Muscle of leg (tissue), 11 donors: ENCODE results near the gene LRR1. TPM values are rescaled to one million over a fixed set of nuclear protein-coding genes. Genes with fewer than 3 reads are reported as not detected.

Source experiments
- DNase-seq: peaks from one replicate; pipeline ENCODE4 v3.0.0; 2013
- H3K27ac ChIP-seq: one replicate; pipeline ENCODE4 v1.5.1; 2013; ENCODE audit warnings: mild to moderate bottlenecking, low read length, control low read depth
- H3K27me3 ChIP-seq: one replicate; pipeline ENCODE4 v1.6.1; 2013; ENCODE audit warnings: low read length; ENCODE audit not compliant: control insufficient read depth, insufficient read depth
- H3K36me3 ChIP-seq: one replicate; pipeline ENCODE4 v1.6.1; 2013; ENCODE audit warnings: low read length; ENCODE audit not compliant: control insufficient read depth, insufficient read depth
- H3K4me1 ChIP-seq: one replicate; pipeline ENCODE4 v1.6.1; 2013; ENCODE audit warnings: low read length; ENCODE audit not compliant: control insufficient read depth, insufficient read depth
- H3K4me3 ChIP-seq: one replicate; pipeline ENCODE4 v1.5.1; 2013; ENCODE audit warnings: low read length, control low read depth
- H3K9me3 ChIP-seq: replicated peaks from 2 replicates; pipeline ENCODE4 v1.6.1; 2013; ENCODE audit warnings: low read depth, low read length; ENCODE audit not compliant: control insufficient read depth
- WGBS: methylation state at CpG from one replicate; pipeline ENCODE4 v1.1.5; 2013; ENCODE audit warnings: missing lambda C conversion rate; ENCODE audit not compliant: insufficient coverage; 5-methylcytosine and 5-hydroxymethylcytosine counted together
- polyA plus RNA-seq, 8 donors: library from polyadenylated mRNA; unstranded; fragments of 120-200 nt; gene quantifications; one replicate each; pipeline versions ENCODE4 v1.2.1 to v1.2.3, GENCODE V29; 2013; ENCODE audit warnings: inconsistent platforms in 1 of 8, low replicate concordance in 1 of 8; ENCODE audit not compliant: insufficient read length in 8 of 8, insufficient read depth in 1 of 8
- total RNA-seq: library from RNA; stranded (reverse); fragments of 120-200 nt; gene quantifications from one replicate; pipeline ENCODE4 v1.2.4, GENCODE V29; 2013

Gene LRR1
- total and polyA plus RNA-seq, 9 donors: 6.5 to 14.5 (median 9.8) TPM

DNA sequence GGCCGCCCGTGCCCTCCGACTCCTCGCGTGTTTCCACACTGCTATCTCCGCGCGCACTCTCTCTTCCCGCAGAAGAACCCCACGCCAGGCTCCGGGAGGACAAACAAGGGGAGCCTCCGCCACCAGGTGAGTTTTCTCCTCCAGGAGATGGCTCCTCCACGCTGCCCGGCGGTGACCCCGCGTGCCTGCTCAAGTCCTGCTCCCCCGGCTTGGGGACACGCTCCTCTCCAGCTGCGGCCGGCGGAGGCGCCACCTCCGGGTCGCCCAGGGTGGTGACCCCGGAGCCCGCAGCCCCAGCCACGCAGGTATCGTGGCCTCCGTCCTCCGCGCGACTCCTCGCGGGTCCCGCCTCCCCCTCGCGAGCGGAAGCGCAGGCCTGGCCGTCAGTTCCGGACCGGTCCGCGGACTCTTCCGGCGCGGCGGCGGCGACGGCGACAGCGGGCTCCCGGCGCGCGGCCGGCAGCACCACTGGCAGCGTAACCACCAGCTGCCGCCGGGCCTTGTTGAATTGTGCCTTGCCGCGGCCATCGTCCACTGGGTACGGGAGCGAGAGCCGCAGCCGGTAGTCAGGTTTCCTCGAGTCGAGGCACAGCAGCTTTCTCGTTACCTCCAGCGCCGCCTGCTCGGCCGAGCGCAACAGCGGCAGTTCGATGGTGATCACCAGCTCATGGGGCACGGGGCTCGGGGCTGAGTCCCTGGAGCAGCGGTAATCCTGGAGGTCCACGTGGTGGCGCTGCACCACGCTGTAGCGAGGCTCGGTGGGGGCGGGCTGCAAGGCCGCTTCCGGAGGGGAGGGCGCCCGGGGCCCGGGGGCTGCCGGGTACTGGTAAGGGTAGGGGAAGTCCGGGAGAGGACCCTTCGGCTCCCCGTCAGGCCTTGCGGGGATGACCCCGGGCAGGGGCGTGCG lies 35.2 kb downstream of the LRR1 start:
- peak overlapping the region; percentile 98 for H3K27ac ChIP-seq
- H3K27me3 ChIP-seq: no peaks in the 10 kb centered on the region
- H3K9me3 ChIP-seq: no peaks in the 10 kb centered on the region
- under 1% methylated on average over 92 of the region's 101 CpGs for WGBS
- H3K4me3 ChIP-seq: peak overlapping the region; percentile 84
- H3K4me1 ChIP-seq: peaks cover 7% of the 10 kb centered on the region
- peaks cover 7% of the 10 kb centered on the region for H3K36me3 ChIP-seq
- DNase-seq: peak; percentile 98

DNA sequence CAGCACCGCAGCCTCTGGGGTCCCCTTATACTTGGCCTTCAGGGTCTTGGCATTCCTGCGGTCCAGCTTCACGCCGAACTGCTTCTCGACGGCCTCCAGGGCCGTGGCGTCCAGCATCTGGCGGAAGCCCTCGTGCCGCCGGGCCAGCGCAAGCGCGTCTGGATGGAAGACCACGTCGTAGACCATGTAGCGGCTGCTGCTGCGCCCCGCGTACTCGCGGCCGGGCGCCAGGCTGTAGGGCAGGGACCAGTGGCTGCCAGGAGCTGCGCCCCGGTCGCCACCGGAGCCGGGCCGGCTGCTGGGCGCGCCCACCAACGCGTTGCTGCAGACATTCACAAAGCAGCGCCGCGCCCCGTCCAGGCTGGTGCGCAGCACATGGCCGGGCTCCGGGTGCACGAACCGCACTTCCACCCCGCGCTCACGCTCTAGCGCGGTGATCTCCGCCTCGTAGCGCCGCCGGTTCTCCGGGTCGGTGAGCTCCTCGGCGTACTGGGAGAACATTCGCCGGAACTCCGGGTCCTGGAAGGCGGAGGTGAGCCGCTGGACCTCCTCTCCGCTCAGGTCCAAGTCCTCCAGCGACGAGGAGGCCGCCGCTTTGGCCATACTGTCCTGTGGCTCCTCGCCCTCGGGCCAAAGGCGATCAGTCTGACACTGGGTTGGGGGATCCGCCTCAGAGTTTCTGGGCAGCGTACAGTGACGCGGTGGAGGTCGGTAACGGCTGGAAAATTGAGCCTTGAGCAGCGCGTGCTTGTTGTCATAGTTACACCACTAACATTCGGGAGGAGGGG lies 36.0 kb downstream of the LRR1 start, which contains the start of gene DNAAF2:
Gene DNAAF2 (minus strand): TSS at position 698 of the 788 bp plus-strand sequence. CDS start 95 bp downstream, at position 603.
- DNase-seq: peak; percentile 90
- H3K36me3 ChIP-seq: peaks cover 13% of the 10 kb centered on the region
- H3K4me3 ChIP-seq: peak within 1 kb of the TSS; percentile 84
- H3K4me1 ChIP-seq: peaks cover 7% of the 10 kb centered on the region
- peak within 1 kb of the TSS; percentile 98 for H3K27ac ChIP-seq
- WGBS: under 1% methylated on average over 72 of the region's 80 CpGs
- H3K9me3 ChIP-seq: no peaks in the 10 kb centered on the region
- H3K27me3 ChIP-seq: no peaks in the 10 kb centered on the region

DNA sequence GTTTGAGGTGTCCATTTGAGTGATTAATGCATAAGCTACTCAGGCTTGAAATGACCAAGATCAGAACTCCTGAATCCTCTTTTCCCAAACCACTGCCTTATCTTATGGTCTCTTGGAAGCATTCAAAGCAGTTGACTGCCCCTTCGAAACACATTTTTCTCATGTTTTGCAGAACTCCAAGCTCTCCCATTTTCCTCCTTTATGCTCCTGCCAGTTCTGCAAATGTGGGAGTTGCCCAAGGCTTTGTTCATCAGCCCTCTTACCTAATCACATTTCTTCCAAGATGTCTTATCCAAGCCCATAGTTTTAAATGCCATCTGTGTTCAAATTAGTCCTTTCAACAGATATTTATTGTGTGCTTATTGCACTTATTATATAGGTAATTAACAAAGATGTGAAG lies 38.1 kb downstream of the LRR1 start:
- 90% methylated on average over 1 of the region's 1 CpG for WGBS
- H3K9me3 ChIP-seq: no peaks in the 10 kb centered on the region
- H3K27ac ChIP-seq: no peak overlapping the region
- no peak overlapping the region for H3K4me3 ChIP-seq
- H3K27me3 ChIP-seq: no peaks in the 10 kb centered on the region
- DNase-seq: no peak
- peaks cover 17% of the 10 kb centered on the region for H3K36me3 ChIP-seq
- H3K4me1 ChIP-seq: peaks cover 7% of the 10 kb centered on the region

DNA sequence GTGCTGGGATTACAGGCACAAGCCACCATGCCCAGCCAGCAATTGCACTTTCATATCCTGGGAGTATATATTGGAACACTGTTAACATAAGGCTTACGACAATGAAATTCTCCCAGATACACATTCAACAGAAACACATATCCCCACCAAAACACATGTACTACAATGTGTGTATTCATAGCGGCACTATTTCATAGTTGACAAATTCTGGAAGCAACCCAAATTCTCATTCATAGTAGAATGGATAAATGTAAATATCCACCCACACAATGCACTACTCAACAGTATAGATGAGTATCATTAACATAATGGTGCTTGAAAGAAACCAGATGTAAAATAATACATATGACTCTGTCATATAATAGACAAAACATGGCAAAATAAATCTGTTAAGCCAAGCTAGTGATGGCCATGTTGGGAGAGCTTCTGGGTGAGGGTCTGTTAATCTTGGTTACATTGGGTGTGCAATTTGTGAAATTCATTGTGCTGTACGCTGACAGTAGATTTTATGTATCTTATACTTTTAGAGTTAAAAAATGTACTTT lies 38.9 kb downstream of the LRR1 start:
- H3K27ac ChIP-seq: no peak overlapping the region
- H3K4me3 ChIP-seq: no peak overlapping the region
- no peaks in the 10 kb centered on the region for H3K9me3 ChIP-seq
- DNase-seq: no peak
- H3K36me3 ChIP-seq: peaks cover 17% of the 10 kb centered on the region
- WGBS: no CpG with 5 or more reads among the region's 3 CpGs
- H3K27me3 ChIP-seq: no peaks in the 10 kb centered on the region
- H3K4me1 ChIP-seq: peaks cover 7% of the 10 kb centered on the region

DNA sequence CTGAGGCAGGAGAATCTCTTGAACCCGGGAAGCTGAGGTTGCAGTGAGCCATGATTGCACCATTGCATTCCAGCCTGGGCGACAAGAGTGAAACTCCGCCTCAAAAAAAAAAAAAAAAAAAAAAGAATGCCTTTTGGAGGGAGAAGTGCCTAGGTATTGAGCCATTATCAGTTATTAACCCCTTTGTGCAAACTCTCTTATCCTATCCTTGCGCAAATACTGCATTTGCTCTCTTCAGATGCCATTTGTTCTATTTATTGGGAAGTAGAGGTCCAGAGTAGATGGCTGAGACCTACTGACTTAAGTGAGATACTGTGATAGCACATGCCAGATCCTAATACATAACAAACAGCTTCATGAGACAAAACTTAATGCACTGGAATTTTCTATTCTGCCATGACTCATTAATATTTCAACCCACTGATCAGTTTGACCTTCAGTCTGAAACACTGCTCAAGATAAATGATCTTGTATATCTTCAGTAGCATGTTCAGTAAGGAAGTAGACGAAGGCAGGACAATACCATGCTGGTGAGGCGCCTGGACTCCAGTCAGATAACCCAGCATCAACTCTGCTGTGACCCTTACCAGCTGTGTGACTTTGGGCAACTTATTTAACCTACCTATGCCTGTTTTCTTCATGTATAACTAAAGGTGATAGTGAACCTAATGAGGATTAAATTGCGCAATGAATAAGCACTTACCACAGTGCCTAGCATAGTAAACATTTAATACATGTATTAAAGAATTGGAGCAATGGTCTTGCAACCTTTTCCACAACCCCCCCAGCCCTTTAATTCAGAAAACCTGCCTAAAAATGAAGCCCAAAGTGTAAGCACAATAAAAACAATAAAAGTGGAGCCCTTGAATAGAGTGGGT lies 42.0 kb downstream of the LRR1 start:
- WGBS: no CpG with 5 or more reads among the region's 7 CpGs
- H3K4me3 ChIP-seq: no peak overlapping the region
- H3K4me1 ChIP-seq: peaks cover 4% of the 10 kb centered on the region
- no peaks in the 10 kb centered on the region for H3K27me3 ChIP-seq
- H3K36me3 ChIP-seq: peaks cover 17% of the 10 kb centered on the region
- DNase-seq: no peak
- no peaks in the 10 kb centered on the region for H3K9me3 ChIP-seq
- H3K27ac ChIP-seq: no peak overlapping the region

DNA sequence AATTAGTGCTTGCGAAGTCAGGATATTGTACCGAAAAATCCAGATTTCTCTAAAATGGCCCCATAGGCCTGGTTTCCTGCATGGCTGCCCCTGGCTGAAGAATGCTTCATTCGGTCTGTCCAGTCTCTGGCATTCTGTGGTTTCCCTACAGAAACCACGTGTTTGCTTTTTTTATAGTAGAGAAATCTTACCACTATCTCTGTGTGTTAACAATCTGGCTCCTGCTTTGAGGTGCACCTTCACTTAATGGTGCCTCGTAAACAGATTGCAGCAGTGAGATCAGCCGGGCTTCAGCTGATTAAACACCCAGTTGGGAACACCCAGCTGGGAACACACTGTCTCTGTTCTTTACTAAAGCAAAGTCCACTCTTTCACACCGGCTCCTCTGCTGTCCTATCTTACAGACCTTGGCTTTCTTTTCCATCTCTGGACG lies 43.0 kb downstream of the LRR1 start:
- Histone ChIP-seq H3K27ac (no peak overlapping the region), H3K27me3 (no peaks in the 10 kb centered on the region), H3K4me1 (no peaks in the 10 kb centered on the region), H3K36me3 (peaks cover 18% of the 10 kb centered on the region), H3K9me3 (no peaks in the 10 kb centered on the region), H3K4me3 (no peak overlapping the region)
- no peak for DNase-seq
- 67% methylated on average over 6 of the region's 8 CpGs for WGBS

DNA sequence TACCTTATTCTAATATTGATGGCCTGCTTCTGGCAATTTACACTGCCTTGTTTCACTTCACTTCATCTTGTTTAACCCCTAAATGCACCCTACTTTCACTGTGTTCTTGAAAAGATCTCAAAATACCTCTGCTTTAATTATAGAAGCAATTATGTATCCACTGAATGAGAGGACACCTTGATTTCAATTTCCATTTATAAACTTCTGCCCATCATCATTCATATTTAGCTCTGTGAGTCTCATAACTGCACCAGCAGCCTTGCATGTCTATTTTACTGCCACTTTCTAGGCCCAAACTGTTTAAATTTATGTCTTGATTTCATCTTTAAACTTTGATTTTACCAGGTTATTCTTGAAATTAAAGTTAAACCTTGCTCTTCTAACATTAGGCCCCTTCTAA lies 43.4 kb downstream of the LRR1 start:
- Histone ChIP-seq H3K9me3 (no peaks in the 10 kb centered on the region), H3K36me3 (peaks cover 19% of the 10 kb centered on the region), H3K27ac (no peak overlapping the region), H3K4me1 (no peaks in the 10 kb centered on the region), H3K27me3 (no peaks in the 10 kb centered on the region), H3K4me3 (no peak overlapping the region)
- DNase-seq: no peak

DNA sequence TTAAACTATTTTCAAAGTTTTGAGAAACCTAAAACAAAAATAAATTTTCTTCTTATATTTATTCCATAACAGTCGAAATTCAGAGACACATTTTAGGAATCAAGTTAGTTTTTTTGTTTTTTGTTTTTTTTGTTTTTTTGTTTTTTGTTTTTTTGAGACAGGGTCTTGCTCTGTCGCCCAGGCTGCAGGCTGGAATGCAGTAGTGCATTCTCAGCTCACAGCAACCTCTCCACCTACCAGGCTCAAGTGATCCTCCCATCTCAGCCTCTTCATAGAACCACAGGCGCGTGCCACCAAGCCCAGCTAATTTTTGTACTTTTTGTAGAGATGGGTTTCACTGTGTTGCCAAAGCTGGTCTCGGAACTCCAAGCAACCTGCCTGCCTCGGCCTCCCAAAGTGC lies 54.8 kb downstream of the LRR1 start:
- Histone ChIP-seq H3K27ac (no peak overlapping the region), H3K36me3 (peaks cover 10% of the 10 kb centered on the region), H3K4me1 (no peaks in the 10 kb centered on the region), H3K9me3 (no peaks in the 10 kb centered on the region), H3K4me3 (no peak overlapping the region), H3K27me3 (no peaks in the 10 kb centered on the region)
- WGBS: no CpG with 5 or more reads among the region's 6 CpGs
- no peak for DNase-seq

DNA sequence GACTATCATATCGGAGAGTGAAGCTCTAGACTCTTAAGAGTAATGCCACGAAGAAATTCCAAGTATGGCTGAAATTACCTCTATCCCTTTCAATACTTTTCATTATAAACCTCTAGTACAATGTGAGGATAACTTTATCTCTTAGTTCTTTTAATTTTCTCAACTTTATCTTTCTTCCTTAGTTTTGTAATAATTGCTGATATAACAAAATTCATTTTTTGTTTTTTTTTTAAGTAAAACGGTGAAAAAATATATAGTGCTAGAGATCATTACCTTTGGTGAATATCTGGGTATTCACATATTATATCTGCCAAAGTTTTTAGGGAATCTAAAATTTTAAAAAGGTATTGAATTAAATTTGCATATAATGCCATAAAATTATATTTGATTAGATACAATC lies 55.8 kb downstream of the LRR1 start:
- H3K4me1 ChIP-seq: no peaks in the 10 kb centered on the region
- DNase-seq: no peak
- peaks cover 10% of the 10 kb centered on the region for H3K36me3 ChIP-seq
- no peaks in the 10 kb centered on the region for H3K9me3 ChIP-seq
- no peak overlapping the region for H3K4me3 ChIP-seq
- no peak overlapping the region for H3K27ac ChIP-seq
- H3K27me3 ChIP-seq: no peaks in the 10 kb centered on the region
- WGBS: no CpG with 5 or more reads among the region's 3 CpGs
